Esophagus muscularis mucosa (tissue), 4 donors: ENCODE measurements around the gene RGP1.

Experiments
- CTCF ChIP-seq, 3 experiments: fragments of 200-600 bp in 2 of 3; fragments of 450-650 bp in 1 of 3; sonication (generic) in 2 of 3; IDR thresholded peaks; one replicate each; pipeline ENCODE4 v1.5.1; 2017 to 2019; ENCODE audit warnings: antibody characterized with exemption in 3 of 3, mild to moderate bottlenecking in 2 of 3, moderate library complexity in 1 of 3
- EP300 ChIP-seq: sonication (generic); formaldehyde crosslinking; IDR thresholded peaks from one replicate; pipeline ENCODE4 v1.6.1; 2017; ENCODE audit warnings: antibody characterized with exemption
- POLR2A ChIP-seq: fragments of 450-650 bp; IDR thresholded peaks from one replicate; pipeline ENCODE4 v1.6.1; 2017; ENCODE audit warnings: antibody characterized with exemption, moderate library complexity, mild to moderate bottlenecking, low read depth
- POLR2AphosphoS5 ChIP-seq, 2 donors: sonication (generic); formaldehyde crosslinking; IDR thresholded peaks; one replicate each; pipeline ENCODE4 v1.6.1; 2017; ENCODE audit warnings: antibody characterized with exemption in 2 of 2

GRCh38 chr9:35800530-35800929, 51.4 kb downstream of the RGP1 start:
- TF ChIP-seq CTCF (IDR thresholded peaks at IDR 0.05) (no peak), EP300 (no peak), POLR2AphosphoS5 (IDR thresholded peaks at IDR 0.05) (no peak), POLR2A (no peak)
